WTC11 (cell line): ENCODE results near the gene PRELID2. TPM values are rescaled to one million over a fixed set of nuclear protein-coding genes. Genes with fewer than 3 reads are reported as not detected.

ENCODE experiments used
- ATAC-seq: fragments of 200-7000 bp; cut with Tn5 transposase; 2 replicates; pipeline ENCODE4 v1.10.0; 2021; ENCODE audit warnings: mild to moderate bottlenecking, moderate library complexity
- CTCF ChIA-PET: fragments of 300-600 bp; sonication (Branson Sonifier 250); formaldehyde crosslinking; loops from one replicate; lab custom pipeline; 2021; ENCODE audit warnings: antibody characterized with exemption; lab: Charles Lee
- POLR2A ChIA-PET: fragments of 350-600 bp; sonication (Branson Sonifier 250); formaldehyde crosslinking; loops from one replicate; lab custom pipeline; 2021; ENCODE audit warnings: antibody characterized with exemption; lab: Charles Lee
- DNase-seq: peaks from one replicate; pipeline ENCODE4 v3.0.0; 2021; ENCODE audit warnings: low spot score
- H3K27ac Mint-ChIP-seq: 2 replicates; pipeline ENCODE4 v1.8.0; 2021; ENCODE audit warnings: mixed read lengths
- H3K27me3 Mint-ChIP-seq: 2 replicates; pipeline ENCODE4 v1.8.0; 2021; ENCODE audit warnings: low read depth, mild to moderate bottlenecking, moderate library complexity, mixed read lengths
- H3K36me3 Mint-ChIP-seq: 2 replicates; pipeline ENCODE4 v1.8.0; 2021; ENCODE audit warnings: mixed read lengths
- H3K4me1 Mint-ChIP-seq: 2 replicates; pipeline ENCODE4 v1.8.0; 2022; ENCODE audit warnings: mixed read lengths
- H3K4me3 Mint-ChIP-seq: 2 replicates; pipeline ENCODE4 v1.8.0; 2021; ENCODE audit warnings: mild to moderate bottlenecking, moderate library complexity, mixed read lengths
- H3K9me3 Mint-ChIP-seq: 2 replicates; pipeline ENCODE4 v1.8.0; 2021; ENCODE audit warnings: mixed read lengths
- CTCF ChIP-seq: fragments of 200-600 bp; IDR thresholded peaks from 2 replicates; pipeline ENCODE4 v1.8.0; 2022; ENCODE audit warnings: antibody characterized with exemption
- ERG ChIP-seq: fragments of 250-450 bp; sonication (Bioruptor Pico); IDR thresholded peaks from 2 replicates; pipeline ENCODE4 v1.8.0; 2021; ENCODE audit warnings: mild to moderate bottlenecking
- ESRRA ChIP-seq: sonication (generic); formaldehyde crosslinking; IDR thresholded peaks from 2 replicates; pipeline ENCODE4 v1.8.1; 2022; ENCODE audit warnings: mild to moderate bottlenecking, missing genetic modification reagents, borderline replicate concordance
- FOXK1 ChIP-seq: sonication (generic); formaldehyde crosslinking; IDR thresholded peaks from 2 replicates; pipeline ENCODE4 v1.8.0; 2022; ENCODE audit warnings: mild to moderate bottlenecking, moderate library complexity, missing genetic modification reagents
- NFATC4 ChIP-seq: fragments of 250-450 bp; sonication (Bioruptor Pico); IDR thresholded peaks from 2 replicates; pipeline ENCODE4 v1.9.0; 2021; ENCODE audit warnings: mild to moderate bottlenecking
- NFYB ChIP-seq: sonication (generic); formaldehyde crosslinking; conservative IDR thresholded peaks from 2 replicates; pipeline ENCODE4 v1.8.0; 2022; ENCODE audit warnings: low read depth, missing genetic modification reagents
- NR3C1 ChIP-seq: sonication (generic); formaldehyde crosslinking; conservative IDR thresholded peaks from 2 replicates; pipeline ENCODE4 v1.8.1; 2023; ENCODE audit warnings: low read depth, mild to moderate bottlenecking, missing genetic modification reagents
- PRRX2 ChIP-seq: fragments of 250-450 bp; sonication (Bioruptor Pico); IDR thresholded peaks from 2 replicates; pipeline ENCODE4 v1.8.0; 2021; ENCODE audit warnings: mild to moderate bottlenecking
- SMAD3 ChIP-seq: sonication (generic); formaldehyde crosslinking; IDR thresholded peaks from 2 replicates; pipeline ENCODE4 v1.8.0; 2022; ENCODE audit warnings: missing genetic modification reagents, mild to moderate bottlenecking, borderline replicate concordance
- TP53 ChIP-seq: sonication (generic); formaldehyde crosslinking; IDR thresholded peaks from 2 replicates; pipeline ENCODE4 v1.8.1; 2023; ENCODE audit warnings: mild to moderate bottlenecking, missing genetic modification reagents
- ZNF232 ChIP-seq: sonication (generic); formaldehyde crosslinking; IDR thresholded peaks from 2 replicates; pipeline ENCODE4 v1.8.0; 2022; ENCODE audit warnings: mild to moderate bottlenecking, missing genetic modification reagents
- ZNF416 ChIP-seq: fragments of 250-450 bp; sonication (Bioruptor Pico); IDR thresholded peaks from 2 replicates; pipeline ENCODE4 v1.9.0; 2021; ENCODE audit warnings: mild to moderate bottlenecking, inconsistent platforms
- total RNA-seq: library from RNA; stranded (reverse); gene quantifications from 3 replicates; pipeline ENCODE4 v1.2.3, GENCODE V29; 2021
- TF ChIP-seq, protein P1 (sequence below): fragments of 250-450 bp; sonication (Bioruptor Pico); IDR thresholded peaks from 2 replicates; pipeline ENCODE4 v1.9.0; 2021; ENCODE audit warnings: mild to moderate bottlenecking, borderline replicate concordance
- TF ChIP-seq, protein P2 (sequence below): sonication (generic); formaldehyde crosslinking; IDR thresholded peaks from 2 replicates; pipeline ENCODE4 v1.8.1; 2023; ENCODE audit warnings: mild to moderate bottlenecking, missing genetic modification reagents, borderline replicate concordance
- TF ChIP-seq, protein P3 (sequence below): sonication (generic); formaldehyde crosslinking; IDR thresholded peaks from 2 replicates; pipeline ENCODE4 v1.8.0; 2022; ENCODE audit warnings: mild to moderate bottlenecking, missing genetic modification reagents

The PRELID2 gene
- total RNA-seq, 1 experiment from 2014 or later: 10.0 TPM

- TF ChIP-seq ERG (CRISPR knock-in tag) (no peak), CTCF (no peak), NFATC4 (CRISPR knock-in tag) (no peak), FOXK1 (CRISPR knock-in tag) (no peak), NR3C1 (CRISPR knock-in tag) (no peak), TP53 (CRISPR knock-in tag) (no peak), ZNF416 (CRISPR knock-in tag) (no peak), ESRRA (no peak), NFYB (no peak), PRRX2 (no peak), ZNF232 (CRISPR knock-in tag) (no peak), SMAD3 (CRISPR knock-in tag) (no peak)
- TF ChIP-seq, protein P1, sequence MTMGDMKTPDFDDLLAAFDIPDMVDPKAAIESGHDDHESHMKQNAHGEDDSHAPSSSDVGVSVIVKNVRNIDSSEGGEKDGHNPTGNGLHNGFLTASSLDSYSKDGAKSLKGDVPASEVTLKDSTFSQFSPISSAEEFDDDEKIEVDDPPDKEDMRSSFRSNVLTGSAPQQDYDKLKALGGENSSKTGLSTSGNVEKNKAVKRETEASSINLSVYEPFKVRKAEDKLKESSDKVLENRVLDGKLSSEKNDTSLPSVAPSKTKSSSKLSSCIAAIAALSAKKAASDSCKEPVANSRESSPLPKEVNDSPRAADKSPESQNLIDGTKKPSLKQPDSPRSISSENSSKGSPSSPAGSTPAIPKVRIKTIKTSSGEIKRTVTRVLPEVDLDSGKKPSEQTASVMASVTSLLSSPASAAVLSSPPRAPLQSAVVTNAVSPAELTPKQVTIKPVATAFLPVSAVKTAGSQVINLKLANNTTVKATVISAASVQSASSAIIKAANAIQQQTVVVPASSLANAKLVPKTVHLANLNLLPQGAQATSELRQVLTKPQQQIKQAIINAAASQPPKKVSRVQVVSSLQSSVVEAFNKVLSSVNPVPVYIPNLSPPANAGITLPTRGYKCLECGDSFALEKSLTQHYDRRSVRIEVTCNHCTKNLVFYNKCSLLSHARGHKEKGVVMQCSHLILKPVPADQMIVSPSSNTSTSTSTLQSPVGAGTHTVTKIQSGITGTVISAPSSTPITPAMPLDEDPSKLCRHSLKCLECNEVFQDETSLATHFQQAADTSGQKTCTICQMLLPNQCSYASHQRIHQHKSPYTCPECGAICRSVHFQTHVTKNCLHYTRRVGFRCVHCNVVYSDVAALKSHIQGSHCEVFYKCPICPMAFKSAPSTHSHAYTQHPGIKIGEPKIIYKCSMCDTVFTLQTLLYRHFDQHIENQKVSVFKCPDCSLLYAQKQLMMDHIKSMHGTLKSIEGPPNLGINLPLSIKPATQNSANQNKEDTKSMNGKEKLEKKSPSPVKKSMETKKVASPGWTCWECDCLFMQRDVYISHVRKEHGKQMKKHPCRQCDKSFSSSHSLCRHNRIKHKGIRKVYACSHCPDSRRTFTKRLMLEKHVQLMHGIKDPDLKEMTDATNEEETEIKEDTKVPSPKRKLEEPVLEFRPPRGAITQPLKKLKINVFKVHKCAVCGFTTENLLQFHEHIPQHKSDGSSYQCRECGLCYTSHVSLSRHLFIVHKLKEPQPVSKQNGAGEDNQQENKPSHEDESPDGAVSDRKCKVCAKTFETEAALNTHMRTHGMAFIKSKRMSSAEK: no peak
- TF ChIP-seq, protein P2, sequence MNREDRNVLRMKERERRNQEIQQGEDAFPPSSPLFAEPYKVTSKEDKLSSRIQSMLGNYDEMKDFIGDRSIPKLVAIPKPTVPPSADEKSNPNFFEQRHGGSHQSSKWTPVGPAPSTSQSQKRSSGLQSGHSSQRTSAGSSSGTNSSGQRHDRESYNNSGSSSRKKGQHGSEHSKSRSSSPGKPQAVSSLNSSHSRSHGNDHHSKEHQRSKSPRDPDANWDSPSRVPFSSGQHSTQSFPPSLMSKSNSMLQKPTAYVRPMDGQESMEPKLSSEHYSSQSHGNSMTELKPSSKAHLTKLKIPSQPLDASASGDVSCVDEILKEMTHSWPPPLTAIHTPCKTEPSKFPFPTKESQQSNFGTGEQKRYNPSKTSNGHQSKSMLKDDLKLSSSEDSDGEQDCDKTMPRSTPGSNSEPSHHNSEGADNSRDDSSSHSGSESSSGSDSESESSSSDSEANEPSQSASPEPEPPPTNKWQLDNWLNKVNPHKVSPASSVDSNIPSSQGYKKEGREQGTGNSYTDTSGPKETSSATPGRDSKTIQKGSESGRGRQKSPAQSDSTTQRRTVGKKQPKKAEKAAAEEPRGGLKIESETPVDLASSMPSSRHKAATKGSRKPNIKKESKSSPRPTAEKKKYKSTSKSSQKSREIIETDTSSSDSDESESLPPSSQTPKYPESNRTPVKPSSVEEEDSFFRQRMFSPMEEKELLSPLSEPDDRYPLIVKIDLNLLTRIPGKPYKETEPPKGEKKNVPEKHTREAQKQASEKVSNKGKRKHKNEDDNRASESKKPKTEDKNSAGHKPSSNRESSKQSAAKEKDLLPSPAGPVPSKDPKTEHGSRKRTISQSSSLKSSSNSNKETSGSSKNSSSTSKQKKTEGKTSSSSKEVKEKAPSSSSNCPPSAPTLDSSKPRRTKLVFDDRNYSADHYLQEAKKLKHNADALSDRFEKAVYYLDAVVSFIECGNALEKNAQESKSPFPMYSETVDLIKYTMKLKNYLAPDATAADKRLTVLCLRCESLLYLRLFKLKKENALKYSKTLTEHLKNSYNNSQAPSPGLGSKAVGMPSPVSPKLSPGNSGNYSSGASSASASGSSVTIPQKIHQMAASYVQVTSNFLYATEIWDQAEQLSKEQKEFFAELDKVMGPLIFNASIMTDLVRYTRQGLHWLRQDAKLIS (CRISPR knock-in tag): no peak
- TF ChIP-seq, protein P3, sequence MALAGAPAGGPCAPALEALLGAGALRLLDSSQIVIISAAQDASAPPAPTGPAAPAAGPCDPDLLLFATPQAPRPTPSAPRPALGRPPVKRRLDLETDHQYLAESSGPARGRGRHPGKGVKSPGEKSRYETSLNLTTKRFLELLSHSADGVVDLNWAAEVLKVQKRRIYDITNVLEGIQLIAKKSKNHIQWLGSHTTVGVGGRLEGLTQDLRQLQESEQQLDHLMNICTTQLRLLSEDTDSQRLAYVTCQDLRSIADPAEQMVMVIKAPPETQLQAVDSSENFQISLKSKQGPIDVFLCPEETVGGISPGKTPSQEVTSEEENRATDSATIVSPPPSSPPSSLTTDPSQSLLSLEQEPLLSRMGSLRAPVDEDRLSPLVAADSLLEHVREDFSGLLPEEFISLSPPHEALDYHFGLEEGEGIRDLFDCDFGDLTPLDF (CRISPR knock-in tag): no peak
- no peak for DNase-seq
- CTCF ChIA-PET: interaction anchor here (1.3 kb wide), 1 partner anchor 12 kb away, joined by 3 read pairs; the partner anchor contains the start of gene PRELID2
- POLR2A ChIA-PET: no interaction called here
- H3K36me3 Mint-ChIP-seq: no peaks in the 10 kb centered on the region
- ATAC-seq: no peak
- no peak overlapping the region for H3K27ac Mint-ChIP-seq
- H3K4me3 Mint-ChIP-seq: no peak overlapping the region
- H3K27me3 Mint-ChIP-seq: no peaks in the 10 kb centered on the region; the same call in none of the 2 replicates
- H3K4me1 Mint-ChIP-seq: no peaks in the 10 kb centered on the region
- H3K9me3 Mint-ChIP-seq: no peaks in the 10 kb centered on the region
Measured at GRCh38 chr5:145847499-145848497, 12.7 kb upstream of the PRELID2 start.
